GM18511 (cell line): ENCODE measurements around the gene TARS3.

Source experiments
- ATAC-seq: cut with Tn5 transposase; IDR thresholded peaks from one replicate; pipeline ENCODE4 v1.9.1; 2021; ENCODE audit warnings: mild to moderate bottlenecking, moderate library complexity; ENCODE audit not compliant: unreplicated experiment

Gene TARS3

GRCh38 chr15:101608201-101608600 is 116.1 kb downstream of the TARS3 start:
- no peak for ATAC-seq

GRCh38 chr15:101607108-101607507 is 117.2 kb downstream of the TARS3 start:
- no peak for ATAC-seq

GRCh38 chr15:101604124-101604874 is 120.0 kb downstream of the TARS3 start:
- ATAC-seq = no peak
